Forelimb muscle (tissue), 1 donor: ENCODE measurements around the gene ASIC5. TPM values are rescaled to one million over a fixed set of nuclear protein-coding genes. Genes with fewer than 3 reads are reported as not detected.
"Not testable (repeated sequence)": the region's sequence is repeated elsewhere in the genome, so short reads cannot be mapped to it uniquely, and the experiment has no call there.

Experiments used
- DNase-seq: peaks from one replicate; pipeline ENCODE4 v3.0.0-alpha.2; 2013; ENCODE audit warnings: low read depth
- polyA plus RNA-seq: library from polyadenylated mRNA; unstranded; fragments of 120-200 nt; gene quantifications from one replicate; pipeline ENCODE4 v1.2.1, GENCODE V29; 2013; ENCODE audit not compliant: insufficient read length

The ASIC5 gene, protein sequence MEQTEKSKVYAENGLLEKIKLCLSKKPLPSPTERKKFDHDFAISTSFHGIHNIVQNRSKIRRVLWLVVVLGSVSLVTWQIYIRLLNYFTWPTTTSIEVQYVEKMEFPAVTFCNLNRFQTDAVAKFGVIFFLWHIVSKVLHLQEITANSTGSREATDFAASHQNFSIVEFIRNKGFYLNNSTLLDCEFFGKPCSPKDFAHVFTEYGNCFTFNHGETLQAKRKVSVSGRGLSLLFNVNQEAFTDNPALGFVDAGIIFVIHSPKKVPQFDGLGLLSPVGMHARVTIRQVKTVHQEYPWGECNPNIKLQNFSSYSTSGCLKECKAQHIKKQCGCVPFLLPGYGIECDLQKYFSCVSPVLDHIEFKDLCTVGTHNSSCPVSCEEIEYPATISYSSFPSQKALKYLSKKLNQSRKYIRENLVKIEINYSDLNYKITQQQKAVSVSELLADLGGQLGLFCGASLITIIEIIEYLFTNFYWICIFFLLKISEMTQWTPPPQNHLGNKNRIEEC
- polyA plus RNA-seq: not detected

GRCh38 chr4:155866177-155866576 lies at the start of gene ASIC5:
TSS of gene ASIC5 (minus strand) at chr4:155866277. CDS start at chr4:155866226, 51 bp downstream.
- no peak for DNase-seq

DNA sequence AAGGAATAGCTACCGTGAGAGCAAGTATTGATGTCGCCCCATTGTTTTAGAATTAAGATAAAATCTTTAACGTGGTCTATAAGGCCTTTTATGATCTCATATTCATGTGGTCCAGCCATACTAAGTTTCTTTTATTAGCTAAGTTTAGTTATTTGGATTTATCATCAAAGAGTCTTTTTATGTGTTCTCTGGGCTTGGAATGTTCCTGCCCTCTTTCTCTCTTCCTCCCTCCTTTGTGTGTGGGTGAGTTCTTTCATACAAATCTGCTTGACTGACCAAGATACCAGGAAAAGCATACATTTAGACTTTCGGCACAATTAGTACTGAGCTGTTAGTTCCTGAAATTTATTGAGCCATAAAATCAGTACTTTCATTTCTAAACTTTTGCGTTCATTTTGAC lies 48.7 kb upstream of the ASIC5 start:
- DNase-seq: no peak

DNA sequence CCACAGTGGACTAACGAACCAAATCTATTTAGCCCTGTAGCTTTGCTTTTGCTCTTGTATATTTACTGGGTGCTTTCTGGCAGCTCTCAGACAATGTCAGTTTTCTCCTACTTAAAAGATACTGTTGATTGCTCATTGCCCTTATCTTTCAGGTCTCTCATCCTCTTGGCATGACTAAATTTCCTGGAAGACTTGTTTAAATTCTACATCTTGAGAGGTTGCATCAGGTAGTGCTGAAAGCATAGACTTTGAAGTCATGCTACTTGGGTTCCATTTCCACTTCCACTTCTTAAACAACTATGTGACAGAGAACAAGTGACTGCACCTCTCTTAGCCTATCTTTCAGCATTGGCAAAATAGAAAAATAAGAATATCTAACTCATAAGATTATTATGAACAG lies 45.8 kb upstream of the ASIC5 start:
- no peak for DNase-seq

- DNase-seq: no peak
These were observed 43.6 kb upstream of the ASIC5 start for GRCh38 chr4:155909615-155910226.

GRCh38 chr4:155908187-155909139 lies 42.4 kb upstream of the ASIC5 start:
- DNase-seq: no peak

- DNase-seq: no peak
These were observed 41.5 kb upstream of the ASIC5 start for GRCh38 chr4:155907556-155907955.

DNA sequence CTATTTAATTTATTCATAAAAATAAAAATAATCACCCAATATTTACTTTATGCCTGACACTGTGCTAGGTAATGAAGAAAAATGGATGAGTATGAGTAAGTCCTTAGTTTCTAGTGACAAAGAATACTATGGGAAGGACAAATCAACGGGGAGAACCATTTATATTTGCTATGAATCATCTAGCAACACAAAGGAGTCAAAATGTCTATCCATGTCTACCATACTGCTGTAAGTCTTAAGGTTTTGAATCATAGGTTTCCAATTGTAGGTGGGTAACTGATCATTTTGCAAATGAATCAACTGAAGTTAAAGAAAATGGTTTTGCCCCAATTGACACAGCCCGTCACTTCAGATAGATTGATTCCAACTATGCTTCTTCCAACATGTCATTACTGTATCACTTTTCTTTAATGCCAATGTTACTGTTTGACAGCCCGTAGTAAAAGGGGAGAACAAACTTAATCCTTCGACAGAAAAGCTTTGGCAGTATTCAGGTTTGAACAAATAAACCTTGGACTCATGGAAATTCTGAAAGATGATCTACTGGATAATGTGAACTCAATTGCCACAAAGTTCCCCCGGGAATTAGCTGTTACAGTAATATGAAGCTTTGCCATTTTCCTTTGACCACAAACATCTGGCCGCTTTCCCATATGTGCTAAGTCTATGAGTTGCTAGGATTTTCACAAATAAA lies 40.6 kb upstream of the ASIC5 start:
- peak; percentile 86 for DNase-seq

DNA sequence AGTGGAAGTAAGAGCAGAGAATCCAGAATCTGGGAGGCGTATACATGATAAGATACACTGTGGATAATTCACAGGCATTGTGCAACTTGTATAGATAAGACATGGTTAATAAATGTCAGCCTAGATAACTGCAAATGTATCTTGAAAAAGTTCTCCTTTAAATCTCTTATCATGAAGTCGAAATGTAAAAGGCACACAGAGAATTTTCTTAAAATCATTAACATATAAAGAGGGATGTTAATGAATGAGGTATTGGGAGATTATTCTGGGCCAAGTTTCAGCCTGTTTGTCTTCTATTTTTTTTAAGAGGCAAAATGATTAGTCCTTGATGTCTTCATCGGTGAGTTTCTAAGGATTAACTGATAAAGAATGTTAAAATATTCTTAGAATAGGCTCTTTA lies 38.3 kb upstream of the ASIC5 start:
- DNase-seq: no peak

GRCh38 chr4:155903453-155903852 lies 37.4 kb upstream of the ASIC5 start, which contains the start of gene TDO2:
TSS of gene TDO2 (plus strand) at chr4:155903696. CDS start at chr4:155903759, 63 bp downstream.
- DNase-seq: no peak

DNA sequence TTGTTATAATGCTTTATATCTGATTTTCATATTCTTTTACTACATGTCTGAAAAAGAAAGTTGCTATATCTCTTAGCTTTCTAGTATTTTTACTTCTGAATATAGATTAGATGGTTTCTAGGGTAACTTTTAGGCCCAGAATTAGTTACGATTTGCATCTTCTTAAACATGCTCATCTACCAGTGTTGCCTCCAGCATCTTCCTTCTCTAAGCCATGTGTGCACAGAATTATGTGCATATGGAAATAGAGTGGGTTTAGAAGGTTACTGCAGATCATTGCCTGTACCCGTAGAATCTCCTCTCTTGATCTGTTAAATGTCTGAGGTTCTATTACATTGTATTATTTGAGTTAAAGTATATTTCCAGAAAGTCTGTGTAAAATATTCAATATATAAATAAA lies 34.9 kb upstream of the ASIC5 start:
- DNase-seq: no peak

- DNase-seq: no peak
These were observed 34.3 kb upstream of the ASIC5 start for GRCh38 chr4:155900381-155900780.

DNA sequence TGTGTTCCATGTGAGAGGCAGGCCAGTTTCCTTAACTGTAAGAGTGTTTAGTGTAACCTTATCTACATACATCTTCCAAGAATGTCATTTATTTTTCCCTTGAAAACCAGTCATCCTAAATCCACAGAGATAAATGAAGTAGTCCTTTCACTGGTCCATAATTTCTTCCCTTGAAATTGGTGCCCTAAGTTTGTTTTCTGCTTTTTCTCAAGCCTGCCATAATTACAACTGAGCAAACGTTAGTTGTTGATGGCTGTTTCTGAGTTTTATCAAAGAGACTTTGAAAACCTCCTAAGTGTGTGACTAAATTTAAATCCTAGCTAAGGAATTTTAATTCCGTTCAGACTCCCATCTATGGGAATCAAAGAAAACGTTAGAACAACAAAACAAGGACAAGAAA lies 33.8 kb upstream of the ASIC5 start:
- no peak for DNase-seq

GRCh38 chr4:155898371-155898770 lies 32.3 kb upstream of the ASIC5 start:
- DNase-seq: not testable (repeated sequence)

GRCh38 chr4:155891058-155891457 lies 25.0 kb upstream of the ASIC5 start:
- no peak for DNase-seq

DNA sequence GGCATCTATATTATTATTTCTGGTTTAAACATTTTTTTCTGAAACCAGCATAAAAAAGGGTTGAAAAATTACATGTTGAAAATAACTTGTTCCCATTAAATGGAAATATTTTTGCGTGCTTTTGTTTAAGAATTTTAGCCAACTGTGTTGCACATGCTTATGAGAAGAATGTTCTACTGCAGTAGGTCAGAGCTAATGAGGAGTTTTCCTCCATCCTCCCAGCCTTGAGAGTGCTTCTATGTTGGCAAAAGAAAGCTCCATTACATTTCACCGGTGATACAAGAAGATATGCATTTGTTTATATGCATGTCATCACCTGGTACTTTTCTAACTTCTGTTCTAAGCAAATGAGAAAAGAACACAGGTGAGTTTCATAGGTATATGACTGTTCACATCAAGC lies 23.9 kb upstream of the ASIC5 start:
- no peak for DNase-seq

- no peak for DNase-seq
These were observed 23.1 kb upstream of the ASIC5 start for GRCh38 chr4:155889031-155889793.

GRCh38 chr4:155887847-155888570 lies 21.9 kb upstream of the ASIC5 start:
- no peak for DNase-seq

- no peak for DNase-seq
These were observed 21.0 kb upstream of the ASIC5 start for GRCh38 chr4:155887045-155887444.

DNA sequence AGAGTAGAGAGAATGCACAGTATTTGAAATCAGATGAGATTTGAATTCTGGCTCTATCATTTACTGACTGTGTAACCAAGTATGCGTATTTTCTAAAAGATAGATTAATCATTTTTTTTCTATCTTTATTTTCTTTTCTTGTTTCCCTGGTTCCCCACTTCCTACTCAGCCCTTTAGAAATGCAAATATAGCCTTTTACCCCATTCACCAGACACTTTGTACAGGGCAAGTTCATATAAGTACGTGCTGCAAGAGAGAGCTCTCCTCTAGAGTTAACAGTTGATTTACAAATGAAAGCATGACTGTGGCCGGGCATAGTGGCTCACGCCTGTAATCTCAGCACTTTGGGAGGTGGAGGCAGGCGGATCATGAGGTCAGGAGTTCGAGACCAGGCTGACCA lies 19.6 kb upstream of the ASIC5 start:
- no peak for DNase-seq

DNA sequence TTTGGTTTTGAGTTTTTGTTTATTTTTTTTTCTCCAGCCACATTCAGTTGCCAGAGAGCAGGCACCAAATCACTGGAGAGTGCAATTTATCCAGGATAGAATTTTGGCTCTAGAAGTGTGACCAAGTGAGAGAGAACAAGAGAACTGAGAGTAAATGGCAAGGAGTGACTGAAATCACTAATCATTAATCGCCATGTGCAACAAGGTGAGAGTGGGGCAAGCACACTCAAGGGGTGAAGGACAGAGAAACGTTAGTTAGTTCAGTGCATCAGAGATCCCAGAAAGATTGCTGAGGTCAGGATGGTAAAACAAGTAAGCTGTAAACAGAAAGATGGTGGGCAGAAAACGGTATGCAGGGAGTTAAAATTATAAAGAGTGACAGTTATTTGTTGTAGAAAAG lies 17.8 kb upstream of the ASIC5 start:
- no peak for DNase-seq
